Stimulated activated naive CD4-positive, alpha-beta T cell (primary cell): ENCODE data around the gene SDS.

Source experiments
- DNase-seq, 6 experiments: peaks; one replicate each; lab custom pipeline; 2025; lab: John Stamatoyannopoulos, UW

Gene SDS

GRCh38 chr12:113399490-113399889 is 4.2 kb downstream of the SDS start:
- DNase-seq, result no peak

GRCh38 chr12:113398346-113399290 is 5.1 kb downstream of the SDS start:
- no peak for DNase-seq

DNA sequence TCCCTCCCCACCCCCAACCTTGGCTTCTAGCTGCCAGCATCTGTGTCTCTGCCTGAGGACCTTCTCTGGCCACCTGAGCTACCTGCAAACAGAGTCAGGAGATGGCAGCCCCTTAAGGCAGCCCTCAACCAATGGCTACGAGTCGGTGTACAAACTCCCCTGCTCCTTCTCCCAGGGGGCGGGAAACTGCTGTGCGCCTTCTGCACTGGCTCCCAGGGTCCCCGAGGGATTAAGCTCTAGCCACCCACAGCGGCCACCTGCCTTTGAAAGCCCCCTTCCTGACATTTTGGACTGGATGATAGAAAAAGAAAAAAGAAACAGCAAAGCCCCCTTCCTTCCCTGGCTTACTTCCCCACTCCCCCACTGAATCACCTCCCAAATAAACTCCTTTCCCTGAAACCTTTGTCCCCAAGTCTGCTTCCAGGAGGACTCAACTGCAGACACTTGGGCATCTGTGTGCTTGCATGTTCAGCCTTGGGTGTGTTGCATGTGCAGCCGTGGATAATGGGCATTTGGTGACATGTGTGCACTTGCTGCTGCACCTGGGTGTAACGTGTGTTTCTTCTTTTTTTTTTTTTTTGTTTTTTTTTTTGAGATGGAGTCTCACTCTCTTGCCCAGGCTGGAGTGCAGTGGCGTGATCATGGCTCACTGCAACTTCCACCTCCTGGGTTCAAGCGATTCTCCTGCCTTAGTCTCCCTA is 6.0 kb downstream of the SDS start:
- DNase-seq, result no peak

- DNase-seq, result no peak
Observed at GRCh38 chr12:113396828-113397496, 6.7 kb downstream of the SDS start.

- no peak for DNase-seq
Observed at GRCh38 chr12:113396200-113396599, 7.5 kb downstream of the SDS start.

- no peak for DNase-seq
Observed at GRCh38 chr12:113395119-113395518, 8.6 kb downstream of the SDS start.

GRCh38 chr12:113393749-113394148 is 9.9 kb downstream of the SDS start:
- no peak for DNase-seq

GRCh38 chr12:113392988-113393579 is 10.6 kb downstream of the SDS start:
- DNase-seq, result no peak

DNA sequence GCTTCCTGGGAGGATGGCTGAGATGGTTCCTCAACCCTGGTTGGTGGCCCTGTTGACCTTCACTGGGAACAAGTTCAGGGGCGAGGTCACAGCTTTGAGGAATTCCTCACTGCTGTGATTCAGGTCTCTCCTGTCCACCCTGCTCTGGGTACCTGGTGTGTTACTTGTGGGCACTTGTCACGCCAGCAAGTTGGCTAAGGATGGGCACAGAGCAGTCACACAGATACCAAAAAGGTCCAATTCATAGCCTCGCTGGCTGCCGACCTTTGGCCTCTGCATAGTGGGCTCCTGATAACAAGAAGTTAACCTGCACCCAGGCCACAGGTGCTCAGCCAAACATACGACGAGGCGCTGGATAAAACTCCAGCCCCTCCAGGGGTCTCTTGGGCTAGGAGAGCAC is 11.2 kb downstream of the SDS start:
- no peak for DNase-seq

GRCh38 chr12:113391650-113392337 is 11.9 kb downstream of the SDS start:
- DNase-seq, result no peak

GRCh38 chr12:113391145-113391544 is 12.5 kb downstream of the SDS start:
- no peak for DNase-seq

DNA sequence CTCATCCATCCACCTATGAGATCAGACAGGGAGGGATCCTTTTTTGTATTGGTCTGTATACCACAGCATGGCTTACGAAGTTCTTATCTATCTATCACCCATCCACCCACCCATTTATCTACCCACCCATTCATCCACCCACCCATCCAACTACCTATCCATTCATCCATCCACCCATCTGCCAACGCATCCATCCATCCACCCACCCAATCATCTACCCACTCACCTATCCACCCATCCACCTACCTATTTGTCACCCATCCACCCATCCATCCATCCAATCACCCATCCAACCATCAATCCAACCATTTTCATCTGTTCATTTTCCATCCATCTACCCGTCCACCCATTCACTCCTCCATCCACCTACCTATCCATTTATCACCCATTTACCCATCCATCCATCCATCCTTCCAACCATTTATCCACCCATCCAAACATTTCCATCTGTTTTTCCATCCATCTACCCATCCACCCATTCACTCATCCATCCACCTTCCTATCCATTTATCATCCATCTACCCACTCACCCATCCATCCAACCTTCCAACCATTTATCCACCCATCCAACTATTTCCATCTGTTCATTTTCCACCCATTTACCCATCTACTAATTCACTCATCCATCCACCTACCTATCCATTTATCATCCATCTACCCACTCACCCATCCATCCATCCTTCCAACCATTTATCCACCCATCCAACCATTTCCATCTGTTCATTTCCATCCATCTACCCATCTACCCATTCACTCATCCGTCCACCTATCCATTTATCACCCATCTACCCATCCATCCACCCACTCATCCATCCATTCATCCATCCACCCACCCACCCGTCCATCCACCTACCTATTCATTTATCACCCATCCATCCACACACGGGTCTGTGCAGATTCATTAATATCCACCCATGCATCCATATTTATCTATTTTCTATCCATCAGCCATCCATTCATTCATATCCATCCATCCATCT is 13.3 kb downstream of the SDS start:
- DNase-seq, result no peak

DNA sequence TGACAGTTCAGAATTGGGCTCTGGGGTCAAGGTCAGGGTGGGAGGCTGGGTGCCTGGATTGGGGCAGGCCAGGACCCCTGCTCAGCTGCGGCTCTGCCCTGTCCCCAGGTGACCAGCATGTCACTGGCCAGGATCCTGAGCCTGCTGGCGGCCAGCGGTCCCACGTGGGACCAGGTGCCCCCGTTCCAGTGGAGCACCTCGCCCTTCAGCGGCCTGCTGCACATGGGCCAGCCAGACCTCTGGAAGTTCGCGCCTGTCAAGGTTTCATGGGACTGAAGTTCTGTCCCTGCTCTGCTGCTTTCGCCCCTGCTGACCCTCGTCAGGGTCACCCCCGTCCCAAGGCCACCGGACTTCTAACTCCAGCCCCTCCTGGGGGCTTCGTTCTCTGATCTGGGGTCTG is 15.3 kb downstream of the SDS start:
- no peak for DNase-seq

DNA sequence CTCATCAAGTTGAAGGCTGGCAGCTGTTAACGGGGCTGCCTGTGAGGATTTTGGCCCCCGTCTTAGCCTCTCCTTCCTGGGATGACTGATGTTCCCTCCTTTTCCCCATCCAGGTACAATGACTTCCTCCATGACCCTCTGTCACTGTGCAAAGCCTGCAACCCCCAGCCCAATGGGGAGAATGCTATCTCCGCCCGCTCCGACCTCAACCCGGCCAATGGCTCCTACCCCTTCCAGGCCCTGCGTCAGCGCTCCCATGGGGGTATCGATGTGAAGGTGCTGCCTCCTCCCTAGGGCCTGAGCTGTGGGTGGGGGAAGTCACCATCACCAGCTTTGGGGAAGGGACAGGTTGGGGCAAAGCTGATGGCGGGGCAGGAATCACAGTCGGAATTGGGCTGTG is 16.1 kb downstream of the SDS start:
- DNase-seq, result no peak

DNA sequence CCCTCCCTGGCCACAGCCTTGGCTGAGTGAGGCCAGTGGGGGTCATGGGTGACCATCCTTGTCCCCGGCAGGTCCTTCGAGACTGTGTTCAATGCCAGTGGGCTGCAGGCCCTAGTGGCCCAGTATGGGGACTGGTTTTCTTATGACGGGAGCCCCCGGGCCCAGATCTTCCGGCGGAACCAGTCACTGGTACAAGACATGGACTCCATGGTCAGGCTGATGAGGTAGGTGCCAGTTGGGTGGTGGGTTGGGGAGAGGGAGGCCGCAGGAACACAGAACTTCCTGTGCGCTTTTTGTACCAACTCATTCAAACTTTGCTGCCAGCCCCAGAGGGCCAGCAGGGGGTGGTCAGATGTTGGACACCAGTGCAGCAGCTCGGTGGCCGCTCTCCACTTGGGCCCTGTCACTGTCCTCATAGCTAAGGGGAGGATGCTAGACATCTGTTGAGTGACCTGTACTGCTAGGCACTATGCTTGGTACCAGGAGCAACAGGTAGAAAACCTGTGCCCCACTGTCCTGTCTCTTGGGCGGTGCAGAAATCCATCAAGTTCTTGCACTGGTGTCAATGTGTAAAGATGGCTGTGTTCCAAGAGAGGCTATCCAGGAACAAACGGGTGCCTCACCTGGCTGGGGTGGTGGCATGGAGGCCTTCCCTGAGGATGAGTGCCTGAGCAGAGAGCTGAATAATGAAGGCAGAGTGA is 16.7 kb downstream of the SDS start:
- no peak for DNase-seq

GRCh38 chr12:113385282-113385882 is 18.3 kb downstream of the SDS start:
- no peak for DNase-seq

- no peak for DNase-seq
Observed at GRCh38 chr12:113384778-113385177, 18.9 kb downstream of the SDS start.

DNA sequence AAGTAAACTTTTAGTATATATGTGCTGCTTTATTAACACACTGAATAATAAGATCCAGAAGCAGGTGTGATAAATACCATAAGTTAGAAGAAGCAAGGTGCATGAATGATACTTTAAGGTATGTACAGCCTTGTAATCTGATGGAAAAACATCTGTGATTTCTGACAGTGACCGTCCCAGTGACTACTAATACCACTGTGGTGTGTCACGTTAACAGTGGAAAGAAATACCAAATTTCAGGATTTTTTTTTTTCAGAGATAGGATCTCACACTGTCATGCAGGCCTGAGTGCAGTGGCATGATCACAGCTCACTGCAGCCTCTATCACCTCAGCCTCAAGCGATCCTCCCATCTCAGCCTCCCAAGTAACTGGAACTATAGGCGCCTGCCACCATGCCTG is 21.5 kb downstream of the SDS start:
- DNase-seq, result no peak

GRCh38 chr12:113381220-113381619 is 22.5 kb downstream of the SDS start:
- no peak for DNase-seq
